Endometrial microvascular endothelial cells (primary cell): ENCODE data around the gene SLC29A1. TPM values are rescaled to one million over a fixed set of nuclear protein-coding genes. Genes with fewer than 3 reads are reported as not detected.

Experiments
- in situ Hi-C: cut with HindIII; loops from 2 replicates; pipeline ENCODE4 v1.10.0; 2017; ENCODE audit warnings: low sequenced_read_pairs, low pct_unique_long_range_greater_than_20kb; ENCODE audit errors: inconsistent ontology term
- total RNA-seq: library from RNA; depleted of rRNA; stranded (reverse); fragments of >200 nt; gene quantifications from one replicate; pipeline ENCODE4 v1.2.3, GENCODE V29; 2015; ENCODE audit errors: inconsistent ontology term

SLC29A1 gene
- total RNA-seq, 1 donor from 2014 or later: 158 TPM

GRCh38 chr6:44249082-44249748 lies 25.8 kb downstream of the SLC29A1 start:
- in situ Hi-C loops: no loop called here

GRCh38 chr6:44250067-44250717 lies 26.8 kb downstream of the SLC29A1 start:
- in situ Hi-C loops: no loop called here

- in situ Hi-C loops: no loop called here
Observed at GRCh38 chr6:44250718-44251123, 27.3 kb downstream of the SLC29A1 start.

GRCh38 chr6:44251576-44252524 lies 28.5 kb downstream of the SLC29A1 start:
- in situ Hi-C loops: no loop called here

- in situ Hi-C loops: no loop called here
Observed at GRCh38 chr6:44253307-44254101, 30.1 kb downstream of the SLC29A1 start.

- in situ Hi-C loops: no loop called here
Observed at GRCh38 chr6:44254191-44255104, 31.1 kb downstream of the SLC29A1 start.

GRCh38 chr6:44255105-44255808 lies 31.9 kb downstream of the SLC29A1 start:
- in situ Hi-C loops: no loop called here

GRCh38 chr6:44255871-44256774 lies 32.7 kb downstream of the SLC29A1 start:
- in situ Hi-C loops: no loop called here

GRCh38 chr6:44256775-44257024 lies 33.3 kb downstream of the SLC29A1 start:
- in situ Hi-C loops: no loop called here

GRCh38 chr6:44257025-44257752 lies 33.8 kb downstream of the SLC29A1 start, which contains the start of gene SLC35B2:
TSS of gene SLC35B2 (minus strand) at chr6:44257528. CDS start at chr6:44257410, 118 bp downstream.
- in situ Hi-C loops: no loop called here

GRCh38 chr6:44257753-44258324 lies 34.4 kb downstream of the SLC29A1 start:
- in situ Hi-C loops: no loop called here

GRCh38 chr6:44258325-44258863 lies 35.0 kb downstream of the SLC29A1 start:
- in situ Hi-C loops: no loop called here

- in situ Hi-C loops: no loop called here
Observed at GRCh38 chr6:44258921-44259320, 35.5 kb downstream of the SLC29A1 start.

- in situ Hi-C loops: no loop called here
Observed at GRCh38 chr6:44260011-44260410, 36.6 kb downstream of the SLC29A1 start.
